GM12891 (cell line): ENCODE data around the gene HOXC9.

ENCODE experiments used
- PAX5 ChIP-seq: IDR thresholded peaks from 2 replicates; pipeline ENCODE4 v1.6.1; 2011; ENCODE audit warnings: low read length, moderate library complexity, mild to moderate bottlenecking; ENCODE audit not compliant: insufficient read depth, severe bottlenecking
- POLR2A ChIP-seq: IDR thresholded peaks from 2 replicates; pipeline ENCODE4 v1.6.1; 2011; ENCODE audit warnings: low read depth, low read length, control low read depth
- POLR2AphosphoS5 ChIP-seq: IDR thresholded peaks from 2 replicates; pipeline ENCODE4 v1.6.1; 2011; ENCODE audit warnings: low read depth, low read length, control low read depth
- POU2F2 ChIP-seq: IDR thresholded peaks from 2 replicates; pipeline ENCODE4 v1.6.1; 2011; ENCODE audit warnings: low read depth, mild to moderate bottlenecking, control low read depth, low read length, moderate library complexity
- SPI1 ChIP-seq: IDR thresholded peaks from 2 replicates; pipeline ENCODE4 v1.6.1; 2011; ENCODE audit warnings: low read depth, low read length, control low read depth
- TAF1 ChIP-seq: IDR thresholded peaks from 2 replicates; pipeline ENCODE4 v1.6.1; 2011; ENCODE audit warnings: low read depth, low read length, control low read depth

DNA sequence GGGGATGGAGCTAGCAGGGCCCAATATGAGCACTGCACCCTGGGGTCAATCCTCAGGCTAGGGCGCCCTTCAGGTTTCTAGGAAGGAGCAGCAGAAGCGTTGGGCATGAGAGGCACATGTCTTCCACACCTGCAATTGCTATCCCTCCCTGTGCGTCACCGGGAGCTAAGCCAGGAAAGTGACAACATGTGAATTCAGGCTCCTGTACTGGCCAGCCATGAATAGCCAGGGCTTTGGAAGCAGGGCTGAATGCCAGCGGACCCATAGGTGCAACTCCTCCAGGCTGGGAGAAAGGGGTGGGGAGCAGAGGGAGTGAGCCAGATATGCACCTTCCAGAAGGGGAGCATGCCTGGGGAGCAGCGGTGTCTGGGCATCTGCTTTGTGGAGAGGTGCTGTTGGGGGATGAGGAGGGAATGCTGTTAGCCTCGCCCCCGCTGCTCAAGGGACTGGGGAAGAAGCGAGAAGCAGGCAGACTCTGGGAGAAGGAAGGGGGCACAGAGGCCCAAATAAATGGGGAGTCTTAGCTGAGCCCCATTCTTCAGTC lies 39.0 kb downstream of the HOXC9 start:
- TF ChIP-seq TAF1 = no peak
- no peak for TF ChIP-seq POLR2A
- no peak for TF ChIP-seq POLR2AphosphoS5
- TF ChIP-seq SPI1 = no peak
- no peak for TF ChIP-seq POU2F2
- TF ChIP-seq PAX5 = no peak
